PC-3 (cell line): Measurements from ENCODE around the gene PLEKHS1.
"Not testable (repeated sequence)": the region's sequence is repeated elsewhere in the genome, so short reads cannot be mapped to it uniquely, and the experiment has no call there.

Experiments used
- EZH2 ChIP-seq: fragments of 300-600 bp; sonication (generic); IDR thresholded peaks from one replicate; pipeline ENCODE4 v1.6.1; 2017; ENCODE audit warnings: antibody characterized with exemption, mild to moderate bottlenecking, low read length; ENCODE audit not compliant: unreplicated experiment
- EZH2phosphoT487 ChIP-seq: fragments of 300-600 bp; sonication (generic); IDR thresholded peaks from 2 replicates; pipeline ENCODE4 v1.6.1; 2018; ENCODE audit warnings: mild to moderate bottlenecking, antibody characterized with exemption, low read length, borderline replicate concordance
- TF ChIP-seq, protein P1 (sequence below): fragments of 300-600 bp; sonication (generic); conservative IDR thresholded peaks from 2 replicates; pipeline ENCODE4 v1.5.1; 2017; ENCODE audit warnings: antibody characterized with exemption, low read depth, mild to moderate bottlenecking, low read length

GRCh38 chr10:113814700-113815099 lies 63.2 kb downstream of the PLEKHS1 start:
- TF ChIP-seq, protein P1, sequence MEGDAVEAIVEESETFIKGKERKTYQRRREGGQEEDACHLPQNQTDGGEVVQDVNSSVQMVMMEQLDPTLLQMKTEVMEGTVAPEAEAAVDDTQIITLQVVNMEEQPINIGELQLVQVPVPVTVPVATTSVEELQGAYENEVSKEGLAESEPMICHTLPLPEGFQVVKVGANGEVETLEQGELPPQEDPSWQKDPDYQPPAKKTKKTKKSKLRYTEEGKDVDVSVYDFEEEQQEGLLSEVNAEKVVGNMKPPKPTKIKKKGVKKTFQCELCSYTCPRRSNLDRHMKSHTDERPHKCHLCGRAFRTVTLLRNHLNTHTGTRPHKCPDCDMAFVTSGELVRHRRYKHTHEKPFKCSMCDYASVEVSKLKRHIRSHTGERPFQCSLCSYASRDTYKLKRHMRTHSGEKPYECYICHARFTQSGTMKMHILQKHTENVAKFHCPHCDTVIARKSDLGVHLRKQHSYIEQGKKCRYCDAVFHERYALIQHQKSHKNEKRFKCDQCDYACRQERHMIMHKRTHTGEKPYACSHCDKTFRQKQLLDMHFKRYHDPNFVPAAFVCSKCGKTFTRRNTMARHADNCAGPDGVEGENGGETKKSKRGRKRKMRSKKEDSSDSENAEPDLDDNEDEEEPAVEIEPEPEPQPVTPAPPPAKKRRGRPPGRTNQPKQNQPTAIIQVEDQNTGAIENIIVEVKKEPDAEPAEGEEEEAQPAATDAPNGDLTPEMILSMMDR: not testable (repeated sequence)
- not testable (repeated sequence) for TF ChIP-seq EZH2, EZH2phosphoT487
